PC-3 (cell line): Measurements from ENCODE around the gene ZNF627. TPM values are rescaled to one million over a fixed set of nuclear protein-coding genes. Genes with fewer than 3 reads are reported as not detected.

ENCODE experiments used
- ATAC-seq: fragments of 200-7000 bp; cut with Tn5 transposase; 2 replicates; pipeline ENCODE4 v1.9.1; 2020; ENCODE audit warnings: mild to moderate bottlenecking, moderate library complexity
- BruUV-seq: library from RNA; stranded (reverse); fragments of 400-500 nt; replicated peaks from 2 replicates; lab custom pipeline; 2021; lab: Mats Ljungman, UMichigan
- CTCF ChIA-PET: fragments of 300-600 bp; sonication (Branson Sonifier 250); formaldehyde crosslinking; loops from one replicate; lab custom pipeline; 2022; ENCODE audit warnings: antibody characterized with exemption; lab: Charles Lee
- POLR2A ChIA-PET: fragments of 300-600 bp; sonication (Branson Sonifier 250); formaldehyde crosslinking; loops from one replicate; lab custom pipeline; 2022; ENCODE audit warnings: antibody characterized with exemption; ENCODE audit not compliant: unreplicated experiment; lab: Charles Lee
- DNase-seq: peaks from one replicate; pipeline ENCODE4 v3.0.0-alpha.2; 2015
- H2AFZ ChIP-seq: fragments of 300-600 bp; sonication (generic); 2 replicates; pipeline ENCODE4 v1.6.0; 2016; ENCODE audit warnings: antibody characterized with exemption, low read length
- H3F3A ChIP-seq: fragments of 300-600 bp; sonication (generic); one replicate; pipeline ENCODE4 v1.6.0; 2017; ENCODE audit warnings: antibody characterized with exemption, low read length, control low read depth, mild to moderate bottlenecking; ENCODE audit not compliant: unreplicated experiment
- H3K27ac ChIP-seq: fragments of 300-600 bp; sonication (generic); 2 replicates; pipeline ENCODE4 v1.5.1; 2016; ENCODE audit warnings: mild to moderate bottlenecking, low read length
- H3K27me3 ChIP-seq: fragments of 300-600 bp; sonication (generic); 2 replicates; pipeline ENCODE4 v1.6.1; 2016; ENCODE audit warnings: low read length, mixed read lengths
- H3K36me3 ChIP-seq: fragments of 300-600 bp; sonication (generic); 2 replicates; pipeline ENCODE4 v1.6.1; 2016; ENCODE audit warnings: low read depth, mixed run types, low read length, mixed read lengths
- H3K4me1 ChIP-seq: fragments of 300-600 bp; sonication (generic); 2 replicates; pipeline ENCODE4 v1.5.1; 2016; ENCODE audit warnings: low read length; ENCODE audit not compliant: insufficient read depth
- H3K4me2 ChIP-seq: fragments of 300-600 bp; sonication (generic); 2 replicates; pipeline ENCODE4 v1.6.0; 2016; ENCODE audit warnings: low read length
- H3K4me3 ChIP-seq: fragments of 300-600 bp; sonication (generic); 2 replicates; pipeline ENCODE4 v1.5.1; 2016; ENCODE audit warnings: mild to moderate bottlenecking, low read length, mixed read lengths
- H3K79me2 ChIP-seq: fragments of 300-600 bp; sonication (generic); 2 replicates; pipeline ENCODE4 v1.6.1; 2017; ENCODE audit warnings: low read length, mixed read lengths
- H3K9ac ChIP-seq: fragments of 300-600 bp; sonication (generic); 2 replicates; pipeline ENCODE4 v1.6.0; 2016; ENCODE audit warnings: mild to moderate bottlenecking, low read length
- H3K9me2 ChIP-seq: fragments of 300-600 bp; sonication (generic); replicated peaks from 2 replicates; pipeline ENCODE4 v1.6.1; 2016; ENCODE audit warnings: mixed run types, low read length, mixed read lengths
- H3K9me3 ChIP-seq: fragments of 300-600 bp; sonication (generic); 2 replicates; pipeline ENCODE4 v1.6.1; 2016; ENCODE audit warnings: low read length, mixed read lengths
- H4K20me1 ChIP-seq: fragments of 300-600 bp; sonication (generic); 2 replicates; pipeline ENCODE4 v1.6.1; 2016; ENCODE audit warnings: low read length, mixed read lengths
- CTCF ChIP-seq: fragments of 300-600 bp; sonication (generic); conservative IDR thresholded peaks from 2 replicates; pipeline ENCODE4 v1.5.1; 2017; ENCODE audit warnings: antibody characterized with exemption, low read depth, mild to moderate bottlenecking, low read length
- EZH2 ChIP-seq: fragments of 300-600 bp; sonication (generic); IDR thresholded peaks from one replicate; pipeline ENCODE4 v1.6.1; 2017; ENCODE audit warnings: antibody characterized with exemption, mild to moderate bottlenecking, low read length; ENCODE audit not compliant: unreplicated experiment
- EZH2phosphoT487 ChIP-seq: fragments of 300-600 bp; sonication (generic); IDR thresholded peaks from 2 replicates; pipeline ENCODE4 v1.6.1; 2018; ENCODE audit warnings: mild to moderate bottlenecking, antibody characterized with exemption, low read length, borderline replicate concordance
- intact Hi-C: fragments of 100-400 bp; cut with micrococcal nuclease; formaldehyde crosslinking; loops from 2 replicates; pipeline ENCODE4 v1.9.0; 2023
- total RNA-seq: library from RNA; depleted of rRNA; stranded (reverse); fragments of >200 nt; gene quantifications from 2 replicates; pipeline ENCODE4 v1.2.3, GENCODE V29; 2014

Gene ZNF627
- total RNA-seq, 1 experiment from 2014 or later, result 14.2 TPM

GRCh38 chr19:11586331-11586730, 11.0 kb upstream of the ZNF627 start:
- Histone ChIP-seq H2AFZ (no peak overlapping the region), H3K9me2 (no peaks in the 10 kb centered on the region), H3K4me3 (no peak overlapping the region), H3K4me2 (no peak overlapping the region), H3K36me3 (no peaks in the 10 kb centered on the region), H3K27ac (no peak overlapping the region), H3K27me3 (no peaks in the 10 kb centered on the region), H4K20me1 (no peaks in the 10 kb centered on the region), H3K4me1 (0 out of 2 replicates have a peak, but pooled peaks cover 5% of the 10 kb centered on the region), H3K9me3 (no peaks in the 10 kb centered on the region), H3K9ac (no peak overlapping the region), H3F3A (no peaks in the 10 kb centered on the region), H3K79me2 (no peaks in the 10 kb centered on the region)
- DNase-seq (no peak), ATAC-seq (no peak)
- no TSS peak for BruUV-seq
- POLR2A ChIA-PET, result interaction anchor here (0.7 kb wide), 1 partner anchor 18 kb away, joined by 5 read pairs; no protein-coding TSS in a partner anchor
- CTCF ChIA-PET, result no interaction called here
- intact Hi-C loops, result loop anchor here (2.0 to 5.0 kb wide), 3 partner anchors 28 to 89 kb away; partner anchors contain the start of genes CNN1 and ELOF1
- TF ChIP-seq EZH2phosphoT487 (no peak), CTCF (no peak), EZH2 (no peak)

GRCh38 chr19:11587302-11587974, 9.8 kb upstream of the ZNF627 start:
- H3K9me2 ChIP-seq, result no peaks in the 10 kb centered on the region
- 0 out of 2 replicates have a peak, but pooled peaks cover 5% of the 10 kb centered on the region for H3K4me1 ChIP-seq
- 0 out of 2 replicates have a peak overlapping the region, but pooled peaks have one; percentile 17 for H3K9ac ChIP-seq
- H3K27ac ChIP-seq, result no peak overlapping the region
- no peaks in the 10 kb centered on the region for H3K79me2 ChIP-seq
- DNase-seq (peak; percentile 85), ATAC-seq (peak; percentile 92)
- no peaks in the 10 kb centered on the region for H3K36me3 ChIP-seq
- intact Hi-C loops, result loop anchor here (2.0 to 5.0 kb wide), 3 partner anchors 29 to 90 kb away; partner anchors contain the start of genes CNN1 and ELOF1
- H4K20me1 ChIP-seq, result no peaks in the 10 kb centered on the region
- H2AFZ ChIP-seq, result peak overlapping the region; percentile 88
- H3K9me3 ChIP-seq, result no peaks in the 10 kb centered on the region
- H3K4me3 ChIP-seq, result peak overlapping the region; percentile 62
- TF ChIP-seq CTCF, result peak; percentile 93
- TF ChIP-seq EZH2phosphoT487, result no peak
- TF ChIP-seq EZH2, result no peak
- H3K4me2 ChIP-seq, result peak overlapping the region; percentile 90
- no peaks in the 10 kb centered on the region for H3K27me3 ChIP-seq
- H3F3A ChIP-seq, result no peaks in the 10 kb centered on the region
- CTCF ChIA-PET, result interaction anchor here (1.0 kb wide), 1 partner anchor 29 kb away, joined by 7 read pairs; the partner anchor contains the start of gene ELOF1
- no TSS peak for BruUV-seq
- POLR2A ChIA-PET, result no interaction called here
